ENCODE data around the gene ESYT2. TPM values are rescaled to one million over a fixed set of nuclear protein-coding genes. Genes with fewer than 3 reads are reported as not detected.

The ESYT2 gene
- total RNA-seq, 1 experiment from 2014 or later = 39.0 TPM

DNA sequence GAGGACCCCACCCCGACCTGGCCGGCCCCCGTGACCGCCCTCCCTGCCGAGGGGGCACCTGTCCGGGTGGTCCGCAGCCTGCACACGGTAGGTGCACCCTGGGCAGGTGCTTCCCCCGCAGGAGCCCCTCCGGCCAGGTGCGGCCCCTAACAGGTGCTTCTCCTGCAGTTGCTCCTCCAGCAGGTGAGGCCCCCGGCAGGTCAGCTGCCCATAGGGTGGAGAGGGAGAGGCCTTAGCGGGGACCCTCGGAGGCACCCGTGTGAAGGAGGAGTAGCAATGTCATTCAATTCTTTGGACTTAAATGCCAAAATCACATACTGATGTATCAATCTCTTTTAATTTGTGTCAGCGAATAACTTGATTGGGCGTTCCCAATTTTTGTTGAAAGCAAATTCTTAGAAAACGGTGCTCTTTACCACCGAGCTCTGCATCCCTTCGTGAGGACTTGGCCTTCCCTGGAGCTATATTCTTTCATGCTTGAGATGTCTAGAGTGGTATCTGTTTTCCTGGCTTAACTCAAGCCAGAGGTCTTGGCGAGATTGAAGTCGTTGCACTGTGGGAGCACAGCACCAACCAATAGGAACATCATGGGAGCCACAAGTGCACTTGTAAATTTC is 124.0 kb downstream of the ESYT2 start:
- H3K4me1 ChIP-seq (ENCODE audit: insufficient read depth, low read length) = peaks cover 3% of the 10 kb centered on the region

More for the DNA sequence above, 124.0 kb downstream of the ESYT2 start:
- H3K79me1 ChIP-seq (ENCODE audit: insufficient read depth, low read depth, low read length, poor library complexity, severe bottlenecking) = peaks cover 3% of the 10 kb centered on the region
- no peaks in the 10 kb centered on the region for H3K27me3 ChIP-seq (ENCODE audit: insufficient read depth, low read length)
- no peak overlapping the region for H3K27ac ChIP-seq (ENCODE audit: insufficient read length, low read depth, low read length)
- no peak overlapping the region for H2BK20ac ChIP-seq (ENCODE audit: low read depth, low read length, poor library complexity, severe bottlenecking)
- H3K9me3 ChIP-seq (ENCODE audit: control insufficient read depth, low read depth, low read length) = peaks cover 10% of the 10 kb centered on the region
- no peak overlapping the region for H3K14ac ChIP-seq (ENCODE audit: insufficient read depth, low read length)
- no peak overlapping the region for H2BK15ac ChIP-seq (ENCODE audit: low read depth, low read length)
- H3T11ph ChIP-seq (ENCODE audit: low read length) = no peak overlapping the region
- H2BK5ac ChIP-seq (ENCODE audit: insufficient read length, low read length) = no peak overlapping the region
- no peak overlapping the region for H3K18ac ChIP-seq (ENCODE audit: insufficient read length, low read depth, low read length)
- no peak overlapping the region for H2AK5ac ChIP-seq (ENCODE audit: insufficient read length, low read length)
- no CpG with 5 or more reads among the region's 22 CpGs for WGBS (ENCODE audit: extremely low coverage, insufficient read length, low lambda C conversion rate)
- Mint-ChIP-seq H3K27ac (peak overlapping the region in 2 of 3 experiments; percentile 4 to 12; a peak in 2 of 7 replicates), H3K4me1 (peaks cover 41 to 42% of the 10 kb centered on the region in 2 experiments), H3K4me3 (peak overlapping the region; percentile 81 to 86), H3K36me3 (ENCODE audit: insufficient read depth in 1 of 3, low read depth in 3 of 3) (peaks cover 16 to 27% (median 26%) of the 10 kb centered on the region in 3 experiments), H3K27me3 (ENCODE audit: low read depth) (no peaks in the 10 kb centered on the region; the same call in 1 of the 2 replicates), H3K9me3 (peaks cover 8 to 9% of the 10 kb centered on the region in 2 experiments; a peak in 4 of 5 replicates)
- DNase-seq = no peak
- no peak overlapping the region for H2BK120ac ChIP-seq (ENCODE audit: low read depth, low read length, poor library complexity, severe bottlenecking)
- no peak overlapping the region for H3K9ac ChIP-seq (ENCODE audit: extremely low read depth, insufficient read length, low read length)
- TF ChIP-seq, protein P1, sequence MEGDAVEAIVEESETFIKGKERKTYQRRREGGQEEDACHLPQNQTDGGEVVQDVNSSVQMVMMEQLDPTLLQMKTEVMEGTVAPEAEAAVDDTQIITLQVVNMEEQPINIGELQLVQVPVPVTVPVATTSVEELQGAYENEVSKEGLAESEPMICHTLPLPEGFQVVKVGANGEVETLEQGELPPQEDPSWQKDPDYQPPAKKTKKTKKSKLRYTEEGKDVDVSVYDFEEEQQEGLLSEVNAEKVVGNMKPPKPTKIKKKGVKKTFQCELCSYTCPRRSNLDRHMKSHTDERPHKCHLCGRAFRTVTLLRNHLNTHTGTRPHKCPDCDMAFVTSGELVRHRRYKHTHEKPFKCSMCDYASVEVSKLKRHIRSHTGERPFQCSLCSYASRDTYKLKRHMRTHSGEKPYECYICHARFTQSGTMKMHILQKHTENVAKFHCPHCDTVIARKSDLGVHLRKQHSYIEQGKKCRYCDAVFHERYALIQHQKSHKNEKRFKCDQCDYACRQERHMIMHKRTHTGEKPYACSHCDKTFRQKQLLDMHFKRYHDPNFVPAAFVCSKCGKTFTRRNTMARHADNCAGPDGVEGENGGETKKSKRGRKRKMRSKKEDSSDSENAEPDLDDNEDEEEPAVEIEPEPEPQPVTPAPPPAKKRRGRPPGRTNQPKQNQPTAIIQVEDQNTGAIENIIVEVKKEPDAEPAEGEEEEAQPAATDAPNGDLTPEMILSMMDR (conservative IDR thresholded peaks at IDR 0.05) = no peak
- H3K4me2 ChIP-seq (ENCODE audit: insufficient read depth, insufficient read length, low read length) = peak overlapping the region; percentile 89
- H3K79me2 ChIP-seq (ENCODE audit: insufficient read depth, low read length) = peaks cover 16% of the 10 kb centered on the region; the same call in 1 of the 2 replicates
- H2AFZ ChIP-seq (ENCODE audit: low read length) = no peak overlapping the region
- no peaks in the 10 kb centered on the region for H4K20me1 ChIP-seq (ENCODE audit: control insufficient read depth, insufficient read depth, insufficient read length)
- no peak overlapping the region for H2BK12ac ChIP-seq (ENCODE audit: insufficient read length, low read depth, low read length)
- H3K56ac ChIP-seq (ENCODE audit: insufficient read length, low read depth, low read length) = no peak overlapping the region
- no peak overlapping the region for H3K4ac ChIP-seq (ENCODE audit: low read depth, low read length)
- H4K91ac ChIP-seq (ENCODE audit: insufficient read length, low read depth, low read length) = no peak overlapping the region
- no peak overlapping the region for H3K23ac ChIP-seq (ENCODE audit: insufficient read length, low read depth, low read length)
- H3K23me2 ChIP-seq (ENCODE audit: insufficient read length, low read depth, low read length, poor library complexity, severe bottlenecking) = peaks cover 18% of the 10 kb centered on the region
- no peak overlapping the region for H4K5ac ChIP-seq (ENCODE audit: insufficient read length, low read depth, low read length)
- no peak overlapping the region for H4K8ac ChIP-seq (replicated peaks; ENCODE audit: insufficient read length, low read depth, low read length)
